IPS DF 4.7 (cell line): ENCODE data around the gene DYNLT1.
A peak's percentile ranks its signal among the peaks of the same experiment; 100 is the strongest.
"Not testable (repeated sequence)": the region's sequence is repeated elsewhere in the genome, so short reads cannot be mapped to it uniquely, and the experiment has no call there.

Experiments
- DNase-seq: peaks from one replicate; pipeline ENCODE4 v3.0.0-alpha.2; 2013; ENCODE audit warnings: low spot score; ENCODE audit errors: extremely low read depth

DYNLT1 gene

DNA sequence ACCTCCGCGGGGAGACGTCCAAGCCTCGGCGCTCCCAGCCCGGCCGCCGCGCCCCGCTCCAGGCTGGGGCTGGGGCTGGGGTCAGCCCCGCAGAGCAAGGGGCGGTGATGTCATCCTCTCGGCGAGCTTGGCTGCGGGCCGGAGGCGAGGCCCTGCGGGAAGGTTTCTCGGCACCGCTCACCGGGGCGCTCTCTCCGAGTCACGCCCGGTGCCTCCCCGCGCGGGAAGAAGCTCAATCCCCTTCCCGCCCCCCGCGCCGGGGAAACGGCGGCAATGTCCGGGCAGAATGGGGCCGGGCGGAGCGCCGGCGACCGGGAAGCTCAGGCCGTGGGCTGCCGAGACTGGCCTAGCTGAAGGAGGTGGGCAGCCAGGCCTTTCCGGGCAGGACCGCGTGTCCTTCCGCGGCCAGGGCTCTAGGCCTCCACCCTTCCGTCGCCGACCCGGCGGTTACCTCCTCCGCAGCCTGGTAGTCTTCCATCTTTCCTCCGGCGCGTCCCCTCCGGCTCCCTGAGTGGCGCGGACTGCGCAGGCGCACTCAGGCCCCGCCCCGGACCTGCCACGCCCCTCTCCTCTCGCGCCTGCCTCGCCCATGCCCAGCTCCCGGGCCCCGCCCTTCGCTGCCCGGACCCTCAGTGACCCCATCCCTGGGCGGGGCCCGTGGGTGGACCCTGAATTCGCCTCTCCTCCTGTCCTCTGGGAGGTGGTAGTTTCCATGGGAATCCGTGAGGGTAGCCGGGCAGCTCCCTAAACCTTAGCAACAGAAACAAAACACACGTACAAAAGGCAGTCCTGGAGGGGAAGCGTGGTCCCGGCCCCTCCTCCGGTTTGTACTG, at the start of gene DYNLT1:
Gene DYNLT1, minus strand, starts transcription at position 513 of the 833 bp plus-strand sequence. Its CDS starts 35 bp downstream, at position 478.
- peak; percentile 76 for DNase-seq

DNA sequence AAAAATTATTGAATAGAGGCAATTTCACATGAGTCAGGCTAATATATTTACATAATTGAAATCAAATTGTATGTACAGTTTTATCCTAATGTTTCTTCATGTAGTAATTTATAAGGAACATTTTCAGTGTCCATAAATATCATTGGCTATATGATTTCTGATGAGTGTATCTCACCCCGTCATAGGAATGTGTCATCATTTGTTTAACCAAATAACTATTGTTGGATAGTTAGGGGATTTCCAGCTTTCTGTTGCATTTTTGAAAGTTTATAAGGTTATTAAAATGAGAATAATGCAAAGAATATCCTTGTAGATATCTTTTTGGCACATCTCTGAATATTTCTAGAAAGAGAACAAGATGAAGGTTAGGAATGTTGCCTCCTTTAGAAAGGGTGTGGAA, 44.3 kb upstream of the DYNLT1 start:
- DNase-seq: no peak

DNA sequence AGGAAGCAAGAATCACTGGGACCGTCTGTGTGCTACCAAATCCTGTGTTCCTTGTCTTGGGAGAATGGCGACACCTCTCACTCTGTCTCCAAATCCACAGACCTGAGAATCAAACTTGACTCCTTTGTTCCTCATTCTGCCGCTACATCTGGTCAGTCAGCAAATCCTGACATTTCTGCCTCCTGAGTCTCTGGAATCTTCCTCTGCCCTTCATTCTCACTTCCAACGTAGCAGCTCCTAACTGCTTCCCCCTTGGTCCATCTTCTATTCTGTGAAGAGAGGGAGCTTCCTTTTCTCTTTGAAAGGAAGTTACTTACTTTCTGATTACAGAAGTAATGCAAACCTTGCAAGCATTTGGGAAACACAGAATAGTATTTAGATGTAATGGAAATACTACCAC, 43.0 kb upstream of the DYNLT1 start:
- no peak for DNase-seq

- DNase-seq: no peak
These were observed 42.3 kb upstream of the DYNLT1 start for GRCh38 chr6:158686791-158687381.

GRCh38 chr6:158686311-158686710, 41.8 kb upstream of the DYNLT1 start:
- no peak for DNase-seq

DNA sequence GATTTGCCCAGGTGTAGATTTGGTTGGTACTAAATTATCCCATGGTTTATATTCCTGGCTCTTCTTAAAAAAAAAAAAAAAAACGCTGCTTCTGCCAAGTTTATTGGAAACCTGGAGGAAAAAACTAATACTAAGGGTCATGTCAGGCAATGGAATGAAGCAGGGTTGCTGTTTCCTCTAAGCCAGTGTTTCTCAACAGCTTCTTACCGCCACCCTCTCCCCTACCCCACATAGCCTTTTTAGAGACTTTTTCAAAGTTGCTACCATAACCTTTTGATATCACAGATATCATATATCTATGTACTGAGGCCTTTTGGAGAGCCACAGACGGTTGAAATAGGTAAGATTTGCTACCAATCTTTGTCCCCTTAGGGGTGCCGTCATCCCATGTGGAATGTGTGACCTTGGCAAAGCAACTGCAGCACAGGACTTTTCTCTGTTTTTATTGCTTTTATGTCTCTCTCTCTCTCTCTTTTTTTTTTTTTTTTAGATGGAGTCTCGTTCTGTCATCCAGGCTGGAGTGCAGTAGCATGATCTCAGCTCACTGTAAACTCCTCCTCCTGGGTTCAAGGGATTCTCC, 40.3 kb upstream of the DYNLT1 start:
- DNase-seq: no peak

- DNase-seq: no peak
These were observed 39.8 kb upstream of the DYNLT1 start for GRCh38 chr6:158684311-158684710.

GRCh38 chr6:158680481-158680880, 35.9 kb upstream of the DYNLT1 start:
- DNase-seq: no peak

DNA sequence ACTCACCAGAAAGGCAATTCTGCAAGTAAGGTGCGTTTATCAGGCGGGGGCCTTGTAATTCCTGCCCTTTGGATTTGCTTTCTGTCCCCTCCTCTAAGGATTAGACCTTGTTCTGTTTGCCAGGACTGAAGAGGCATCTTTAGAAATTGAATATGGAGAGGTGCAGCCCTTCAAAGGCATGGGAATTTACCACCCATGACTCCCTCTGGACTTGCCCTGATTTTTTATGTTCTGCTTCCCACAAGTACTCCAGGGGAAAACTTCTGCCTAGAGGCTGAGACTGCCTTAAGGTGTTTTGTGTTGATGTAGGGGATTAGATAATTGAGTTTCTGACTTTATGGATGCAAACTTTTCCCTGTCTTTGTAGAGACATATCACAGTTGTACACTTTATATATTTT, 35.5 kb upstream of the DYNLT1 start:
- no peak for DNase-seq

DNA sequence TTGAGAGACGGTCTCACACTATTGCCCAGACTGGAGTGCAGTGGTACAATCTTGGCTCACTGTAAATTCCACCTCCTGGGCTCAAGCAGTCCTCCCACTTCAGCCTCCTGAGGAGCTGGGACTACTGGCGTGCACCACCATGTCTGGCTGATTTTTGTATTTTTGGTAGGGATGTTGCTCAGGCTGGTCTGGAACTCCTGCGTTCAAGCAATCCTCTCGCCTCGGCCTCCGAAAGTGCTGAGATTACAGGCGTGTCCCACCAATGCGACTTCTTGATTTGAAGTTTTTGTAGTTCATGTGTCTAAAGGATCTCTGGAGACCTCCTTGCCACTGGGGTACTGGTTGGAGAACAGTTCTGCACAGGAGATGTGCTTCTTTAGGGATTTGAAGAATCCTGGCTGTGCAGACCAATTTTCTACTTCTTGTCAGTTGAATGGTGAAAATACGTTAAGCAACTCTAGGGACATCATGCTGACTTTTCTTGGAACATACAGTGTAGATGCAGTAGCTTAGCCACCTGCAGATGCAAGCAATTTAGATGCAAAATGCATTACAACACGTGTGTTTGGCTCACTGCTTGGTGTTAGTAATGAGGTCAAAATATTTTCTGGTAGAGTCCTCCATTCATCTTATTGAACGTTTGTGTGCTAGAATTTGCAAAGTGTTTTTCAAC, 33.5 kb upstream of the DYNLT1 start:
- no peak for DNase-seq

DNA sequence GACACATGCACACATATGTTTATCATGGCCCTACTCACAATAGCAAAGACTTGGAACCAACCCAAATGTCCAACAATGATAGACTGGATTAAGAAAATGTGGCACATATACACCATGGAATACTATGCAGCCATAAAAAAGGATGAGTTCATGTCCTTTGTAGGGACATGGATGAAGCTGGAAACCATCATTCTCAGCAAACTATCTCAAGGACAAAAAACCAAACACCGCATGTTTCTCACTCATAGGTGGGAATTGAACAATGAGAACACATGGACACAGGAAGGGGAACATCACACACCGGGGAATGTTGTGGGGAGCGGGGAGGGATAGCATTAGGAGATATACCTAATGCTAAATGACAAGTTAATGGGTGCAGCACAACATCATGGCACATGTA, 32.6 kb upstream of the DYNLT1 start:
- not testable (repeated sequence) for DNase-seq

DNA sequence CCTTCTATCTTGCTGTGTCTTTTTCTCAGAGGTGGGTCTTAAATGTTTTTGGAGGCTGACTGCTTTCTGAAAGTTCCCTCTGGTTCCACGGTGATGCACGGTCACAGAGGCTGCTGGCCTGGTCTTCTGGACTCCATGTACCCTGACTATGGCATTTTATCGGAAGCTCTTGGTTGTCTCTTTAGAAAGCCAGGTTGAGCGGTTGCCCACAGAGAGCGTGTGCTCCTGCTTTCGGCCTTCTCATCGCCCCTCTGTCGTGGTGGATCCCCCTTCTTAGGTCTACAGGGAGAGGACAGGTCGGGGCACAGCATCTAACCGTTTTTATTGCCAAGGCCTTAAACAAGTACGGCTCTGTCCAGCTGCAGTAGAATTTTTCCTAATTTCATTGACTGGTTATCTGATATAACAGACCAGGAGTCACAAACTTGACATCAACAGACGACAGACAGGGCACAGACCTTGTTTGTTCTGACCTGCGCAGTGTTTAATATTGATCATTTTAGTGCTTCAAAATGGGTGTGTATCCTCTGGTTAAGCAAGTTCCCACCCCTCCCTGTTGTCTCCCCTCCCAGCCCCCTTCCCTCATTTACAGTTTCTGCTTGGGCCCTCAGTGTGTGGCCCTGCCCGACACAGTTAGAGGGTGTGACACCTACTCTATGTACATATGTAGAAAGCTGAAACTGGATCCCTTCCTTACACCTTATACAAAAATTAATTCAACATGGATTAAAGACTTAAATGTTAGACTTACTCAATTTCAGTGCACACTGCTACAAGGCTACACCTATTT, 30.0 kb upstream of the DYNLT1 start:
- no peak for DNase-seq

GRCh38 chr6:158672726-158673125, 28.2 kb upstream of the DYNLT1 start:
- DNase-seq: no peak

DNA sequence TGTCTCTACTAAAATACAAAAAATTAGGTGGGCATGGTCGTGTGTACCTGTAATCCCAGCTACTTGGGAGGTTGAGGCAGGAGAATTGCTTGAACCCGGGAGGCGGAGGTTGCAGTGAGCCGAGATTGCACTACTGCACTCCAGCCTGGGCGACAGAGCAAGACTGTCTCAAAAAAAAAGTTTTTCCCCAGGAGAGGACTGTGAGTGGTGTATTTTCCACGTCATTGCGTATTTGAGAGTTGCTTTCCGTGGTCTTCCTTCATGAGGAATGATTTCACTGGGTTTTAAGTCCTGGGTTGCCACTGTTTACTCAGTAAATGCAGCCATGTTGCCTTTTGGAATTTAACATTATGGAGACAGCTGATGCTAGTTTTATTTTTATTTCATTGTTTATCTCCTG, 27.6 kb upstream of the DYNLT1 start:
- DNase-seq: not testable (repeated sequence)

GRCh38 chr6:158669145-158670035, 24.8 kb upstream of the DYNLT1 start:
- no peak for DNase-seq

GRCh38 chr6:158668707-158669103, 24.2 kb upstream of the DYNLT1 start:
- no peak for DNase-seq

- DNase-seq: no peak
These were observed 22.9 kb upstream of the DYNLT1 start for GRCh38 chr6:158667360-158667981.

DNA sequence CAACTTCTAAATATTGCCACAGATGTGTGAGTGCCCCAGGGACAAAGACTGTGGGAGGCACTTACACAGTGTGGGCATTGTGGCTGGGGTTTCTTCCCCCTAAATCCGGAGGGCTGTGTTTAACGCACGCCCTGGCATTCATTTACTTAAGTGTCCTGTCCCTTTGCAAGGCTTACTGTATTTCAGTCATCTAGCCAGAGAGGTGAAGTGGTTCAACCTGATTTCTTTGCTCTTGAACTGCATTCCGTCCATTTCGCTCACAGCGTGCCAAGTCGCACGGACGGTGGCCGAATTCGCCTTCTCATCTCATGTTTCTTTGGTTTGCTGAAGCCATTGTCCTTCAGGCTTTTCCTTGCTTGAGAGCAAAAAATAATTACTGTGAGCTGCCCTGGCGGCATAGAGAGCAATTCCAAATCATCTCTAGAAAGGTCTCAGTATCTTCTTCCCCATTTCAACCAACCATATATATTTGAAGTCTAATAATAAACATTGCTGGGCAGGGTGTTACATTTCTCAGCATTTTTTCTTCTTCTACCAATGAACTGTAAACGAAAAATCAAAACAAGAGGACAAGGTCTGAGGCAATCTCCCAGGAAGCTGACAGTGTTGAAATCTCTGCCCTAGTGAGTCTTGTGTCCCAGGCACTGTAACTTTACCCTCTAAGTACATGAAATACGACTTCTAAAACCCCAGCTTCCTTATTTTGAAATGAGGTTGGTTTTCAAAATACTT, 22.3 kb upstream of the DYNLT1 start:
- no peak for DNase-seq

DNA sequence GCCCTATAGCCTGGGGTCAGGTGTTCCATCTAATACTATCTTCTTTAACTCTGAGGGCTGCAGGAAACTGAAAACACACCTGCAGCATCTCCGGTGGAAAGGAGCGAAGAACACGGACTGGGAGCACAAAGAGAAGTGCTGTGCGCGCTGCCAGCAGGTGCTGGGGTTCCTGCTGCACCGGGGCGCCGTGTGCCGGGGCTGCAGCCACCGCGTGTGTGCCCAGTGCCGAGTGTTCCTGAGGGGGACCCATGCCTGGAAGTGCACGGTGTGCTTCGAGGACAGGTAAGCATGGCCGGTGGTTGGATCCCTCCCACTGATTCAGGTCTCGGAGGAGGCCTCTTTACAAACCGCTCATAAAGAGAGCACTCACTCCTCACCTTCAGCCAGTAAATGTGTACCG, 20.8 kb upstream of the DYNLT1 start:
- DNase-seq: no peak
